ENCODE results near the gene MEGF8.

Gene MEGF8

DNA sequence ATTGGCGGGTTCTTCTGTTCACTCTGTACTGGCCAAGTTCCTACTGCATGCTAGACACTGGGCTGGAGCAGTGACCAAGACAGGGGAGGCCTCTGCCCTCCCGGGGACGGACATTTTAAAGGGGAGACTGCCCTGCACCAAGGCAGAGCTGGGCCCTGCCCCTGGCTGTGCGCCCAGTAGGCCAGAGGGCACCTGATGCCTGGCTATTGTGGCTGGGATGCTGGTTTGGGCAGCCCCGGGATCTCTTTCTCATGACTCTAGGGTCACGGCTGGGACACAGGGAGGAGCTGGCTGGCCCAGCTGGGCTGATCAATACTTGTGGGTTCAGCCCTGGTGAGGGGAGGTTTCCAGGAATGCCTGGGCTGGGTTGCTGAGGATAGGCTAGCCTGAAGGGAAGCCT lies 84.0 kb downstream of the MEGF8 start:
- DNase-seq (ENCODE audit: low read depth in 1 of 2, low spot score in 1 of 2) = no peak

DNA sequence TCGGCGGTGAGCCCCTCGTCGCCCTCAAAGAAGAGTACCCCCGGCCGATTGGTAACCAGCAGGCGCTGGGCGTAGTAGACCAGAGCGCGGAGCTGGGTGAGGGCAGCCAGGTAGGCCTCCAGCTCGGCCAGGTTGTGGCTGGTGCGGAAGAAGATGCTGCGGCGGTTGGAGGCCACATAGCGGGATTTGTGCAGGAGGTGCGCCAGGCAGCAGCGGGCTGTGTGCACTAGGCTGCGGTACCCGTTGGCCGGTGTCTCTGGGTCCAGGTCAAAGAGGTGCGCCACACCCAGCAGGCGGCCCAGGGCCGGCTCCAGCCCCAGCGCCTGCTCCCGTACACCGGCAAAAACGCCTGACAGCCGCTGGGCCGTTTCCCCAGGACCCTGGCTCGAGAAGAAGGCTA lies 84.9 kb downstream of the MEGF8 start:
- DNase-seq (ENCODE audit: low read depth in 1 of 2, low spot score in 1 of 2) = no peak

DNA sequence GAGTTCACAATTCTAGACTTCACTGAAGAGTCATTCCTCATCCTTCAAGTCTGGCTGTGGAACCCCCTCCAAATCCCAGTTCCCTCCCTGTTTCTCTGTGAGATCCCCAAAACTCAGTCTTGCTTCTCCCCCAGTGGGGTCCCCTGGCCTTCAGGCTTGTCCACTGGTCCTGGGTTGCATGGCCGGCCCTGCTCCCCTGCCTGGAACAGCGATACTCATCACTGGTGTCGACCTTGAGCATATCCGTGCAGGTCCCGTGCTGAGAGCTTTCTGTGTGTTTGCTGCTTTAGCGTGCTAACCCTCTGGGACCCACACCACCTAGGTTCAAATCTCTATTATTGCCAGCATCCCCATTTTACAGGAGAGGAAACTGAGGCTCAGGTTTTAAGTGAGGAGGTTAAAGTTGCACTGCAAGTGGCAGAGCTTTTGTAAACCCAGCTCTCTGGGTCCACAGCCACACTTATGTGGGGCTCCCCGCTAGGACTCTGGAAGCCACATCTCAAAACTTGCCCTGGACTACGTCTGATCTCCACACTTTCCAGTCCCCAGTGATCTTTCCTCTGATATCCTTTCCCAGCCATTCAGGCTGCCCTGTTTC lies 86.2 kb downstream of the MEGF8 start:
- no peak for DNase-seq (ENCODE audit: low read depth in 1 of 2, low spot score in 1 of 2)

DNA sequence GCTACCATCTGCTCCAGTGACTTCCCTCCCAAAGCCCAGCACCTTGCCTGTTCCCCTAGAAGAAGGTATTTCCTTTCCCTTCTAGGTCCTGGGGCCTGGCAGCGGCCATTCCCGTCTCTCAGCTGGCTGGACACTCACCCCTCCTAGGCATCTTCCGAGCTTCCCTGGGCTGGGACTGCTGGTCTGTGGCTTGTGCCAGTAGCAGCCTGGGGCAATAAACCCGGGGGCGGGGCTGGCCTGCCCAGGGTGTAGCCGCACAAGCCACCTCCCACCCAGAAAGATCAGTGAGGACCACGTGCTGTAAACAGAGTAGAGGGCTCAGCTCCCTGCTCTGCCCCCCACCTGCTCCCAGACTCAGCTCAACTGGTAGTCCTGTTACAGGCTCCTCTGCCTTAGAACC lies 86.8 kb downstream of the MEGF8 start:
- DNase-seq (ENCODE audit: low read depth in 1 of 2, low spot score in 1 of 2) = no peak

DNA sequence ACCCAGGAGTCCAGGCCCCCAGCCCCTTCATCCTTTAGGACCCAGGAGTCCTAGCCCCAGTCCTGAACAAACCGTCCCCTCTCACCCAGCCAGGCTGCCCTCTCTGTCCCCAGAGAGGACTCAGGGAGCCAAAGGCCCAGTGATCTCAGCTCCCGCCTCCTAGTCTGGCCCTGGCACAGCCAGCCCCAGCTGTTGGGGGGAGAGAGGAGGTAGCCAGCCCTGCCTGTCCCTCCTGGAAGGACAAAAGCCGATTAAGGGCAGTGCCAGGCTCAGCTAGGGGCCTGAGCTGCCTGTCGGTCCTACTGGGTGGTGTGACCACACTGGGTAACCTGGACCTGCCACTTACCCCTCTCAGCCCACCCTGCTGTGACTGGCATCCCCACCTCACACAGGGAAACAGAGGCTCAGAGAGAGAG lies 87.2 kb downstream of the MEGF8 start:
- DNase-seq (ENCODE audit: low read depth in 1 of 2, low spot score in 1 of 2) = no peak

DNA sequence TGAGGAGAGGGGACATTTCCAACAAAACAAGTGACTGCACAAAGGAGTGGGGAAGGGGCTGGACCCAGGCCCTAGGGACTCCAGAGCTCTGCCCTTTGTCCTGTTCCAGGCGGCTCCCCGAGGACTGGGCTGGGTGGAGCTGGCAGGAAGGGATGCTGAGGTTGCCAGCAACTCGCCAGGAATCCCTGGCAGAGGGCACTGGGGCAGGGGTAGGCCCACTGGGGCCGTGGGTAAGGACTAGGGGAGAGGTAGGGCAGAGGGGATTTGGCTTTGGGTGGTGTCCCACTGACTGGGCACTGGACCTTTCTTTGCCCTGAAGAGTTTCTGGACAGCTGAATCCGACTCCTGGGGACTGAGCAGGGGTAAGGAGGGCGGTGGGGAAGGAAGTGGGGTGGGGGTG lies 93.9 kb downstream of the MEGF8 start:
- no peak for DNase-seq (ENCODE audit: low read depth in 1 of 2, low spot score in 1 of 2)

DNA sequence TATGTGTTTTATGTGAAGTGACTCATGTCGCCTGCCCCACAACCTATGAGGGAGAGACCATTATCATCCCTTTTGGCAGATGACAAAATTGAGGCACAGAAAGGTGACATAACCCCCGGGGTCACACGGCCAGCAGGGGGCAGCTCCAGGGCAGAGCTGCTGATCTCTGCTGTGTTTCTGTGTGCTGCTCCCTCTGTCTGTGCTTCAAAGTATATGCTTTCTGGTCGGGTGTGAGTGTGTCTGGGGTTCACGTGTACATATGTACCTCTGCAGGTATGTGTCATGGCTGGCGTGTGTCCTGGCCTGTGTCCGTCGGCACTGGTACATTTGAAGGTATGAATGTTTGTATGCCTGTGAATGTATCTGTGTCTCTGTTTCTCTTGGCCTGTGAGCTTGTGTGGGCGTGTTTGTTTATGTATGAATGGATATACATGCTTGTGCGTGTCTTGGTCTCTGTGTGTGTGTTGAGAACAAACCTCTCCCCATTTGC lies 94.7 kb downstream of the MEGF8 start:
- peak; percentile 51 to 62 for DNase-seq (ENCODE audit: low read depth in 1 of 2, low spot score in 1 of 2)

DNA sequence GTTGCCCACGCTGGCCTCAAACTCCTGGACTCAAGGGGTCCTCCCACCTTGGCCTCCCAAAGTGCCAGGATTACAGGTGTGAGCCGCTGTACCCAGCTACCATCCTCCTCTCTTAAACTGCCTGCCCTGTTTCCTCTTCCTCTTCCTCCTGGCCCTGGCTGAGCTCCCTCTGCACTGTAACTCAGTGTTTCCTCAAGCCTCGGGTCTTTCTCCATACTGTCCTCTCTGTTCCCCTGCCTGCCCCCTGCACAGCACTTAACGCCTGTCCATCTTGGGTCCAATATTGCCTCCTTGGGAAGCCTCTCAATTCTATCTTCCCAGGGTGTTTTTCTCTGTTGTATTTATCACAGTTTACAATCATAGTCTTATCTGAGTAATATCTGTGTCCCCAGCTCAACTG lies 95.7 kb downstream of the MEGF8 start:
- DNase-seq (ENCODE audit: low read depth in 1 of 2, low spot score in 1 of 2) = no peak

DNA sequence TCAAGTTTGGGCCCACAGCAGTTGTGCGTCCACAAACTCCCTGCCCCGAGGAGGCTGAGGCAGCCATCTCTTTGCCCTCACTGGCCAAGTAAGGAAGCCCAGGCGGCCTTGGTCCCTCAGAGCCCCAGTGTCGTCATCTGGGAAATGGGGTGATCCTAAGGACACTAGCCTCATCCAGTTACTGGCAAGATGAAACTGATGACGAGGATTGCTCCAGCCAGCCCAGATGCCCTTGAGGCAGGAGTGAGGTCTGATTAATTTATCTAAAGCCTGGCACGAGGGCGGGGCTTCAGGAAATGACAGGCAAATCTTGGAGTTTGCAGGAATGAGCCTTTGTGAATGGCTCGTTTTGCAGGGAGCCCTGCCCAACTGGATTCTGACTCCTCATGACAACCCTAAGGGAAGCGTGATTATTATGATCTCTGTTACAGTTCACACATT lies 96.2 kb downstream of the MEGF8 start:
- DNase-seq (ENCODE audit: low read depth in 1 of 2, low spot score in 1 of 2) = no peak

DNA sequence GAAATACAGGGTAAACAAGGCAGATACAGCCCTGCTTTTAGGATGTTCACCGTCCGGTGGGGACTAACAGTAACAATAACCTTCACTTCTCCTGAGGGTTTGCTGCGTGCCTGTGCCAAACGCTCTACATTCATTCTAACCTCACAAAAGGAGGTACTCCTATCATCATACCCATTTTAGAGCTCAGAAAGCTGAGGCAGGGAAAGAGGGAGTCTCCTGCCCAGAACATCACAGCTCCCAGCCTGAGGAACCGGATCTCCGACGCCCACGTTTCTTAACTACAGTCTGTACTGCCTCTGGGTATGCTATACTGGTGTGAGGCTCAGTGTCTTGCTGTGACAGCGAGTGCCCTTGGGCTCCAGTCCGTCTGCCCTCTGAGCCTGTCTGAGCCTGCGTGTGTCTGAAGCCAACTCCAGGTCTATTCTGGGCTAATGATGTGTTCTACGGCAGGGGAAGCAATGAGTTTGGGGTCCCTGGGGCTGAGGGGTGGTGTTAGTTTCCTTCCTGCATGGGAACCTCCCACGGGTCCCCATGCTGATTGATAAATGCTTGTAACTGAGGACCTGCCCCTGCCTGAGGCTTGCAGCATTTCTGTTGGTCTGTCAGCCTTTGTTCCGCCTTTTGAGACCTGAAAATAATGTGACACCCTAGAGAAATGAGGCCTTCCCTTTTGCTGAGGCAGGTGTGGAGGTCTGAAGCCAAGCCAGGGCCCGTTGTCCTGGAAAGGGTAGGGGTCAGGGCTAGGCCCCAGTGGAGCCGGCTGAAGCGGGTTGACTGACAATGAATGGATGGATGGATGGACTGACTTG lies 96.9 kb downstream of the MEGF8 start:
- no peak for DNase-seq (ENCODE audit: low read depth in 1 of 2, low spot score in 1 of 2)

DNA sequence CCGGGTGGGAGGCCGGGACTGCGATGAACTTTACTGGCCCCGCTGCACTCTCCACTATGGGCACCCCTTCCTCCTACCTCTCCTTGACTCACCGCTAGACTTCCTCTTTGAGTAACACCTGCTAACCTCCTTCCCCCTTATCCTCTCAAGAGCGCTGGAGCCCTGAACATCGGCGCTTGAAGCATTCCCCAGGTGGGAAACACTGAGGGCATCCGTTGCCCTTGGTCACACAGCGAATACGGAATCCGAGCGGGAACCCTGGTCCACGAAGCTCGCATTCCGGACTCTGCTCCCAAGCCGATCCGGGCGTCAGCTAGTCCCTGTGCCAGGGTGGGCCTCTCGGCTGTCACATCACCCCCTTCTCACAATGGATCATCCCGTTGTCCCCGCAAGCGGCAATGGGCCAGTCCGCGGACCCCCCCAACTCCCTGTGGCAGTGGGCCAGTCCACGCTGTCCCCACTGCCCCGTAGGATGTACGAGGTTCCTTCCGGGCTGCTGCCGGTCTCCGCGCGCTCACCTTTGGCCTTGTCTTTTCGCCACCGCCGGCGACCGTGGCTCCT lies 97.5 kb downstream of the MEGF8 start:
- peak in 1 of 2 donors; percentile 20 for DNase-seq (ENCODE audit: low read depth in 1 of 2, low spot score in 1 of 2)

DNA sequence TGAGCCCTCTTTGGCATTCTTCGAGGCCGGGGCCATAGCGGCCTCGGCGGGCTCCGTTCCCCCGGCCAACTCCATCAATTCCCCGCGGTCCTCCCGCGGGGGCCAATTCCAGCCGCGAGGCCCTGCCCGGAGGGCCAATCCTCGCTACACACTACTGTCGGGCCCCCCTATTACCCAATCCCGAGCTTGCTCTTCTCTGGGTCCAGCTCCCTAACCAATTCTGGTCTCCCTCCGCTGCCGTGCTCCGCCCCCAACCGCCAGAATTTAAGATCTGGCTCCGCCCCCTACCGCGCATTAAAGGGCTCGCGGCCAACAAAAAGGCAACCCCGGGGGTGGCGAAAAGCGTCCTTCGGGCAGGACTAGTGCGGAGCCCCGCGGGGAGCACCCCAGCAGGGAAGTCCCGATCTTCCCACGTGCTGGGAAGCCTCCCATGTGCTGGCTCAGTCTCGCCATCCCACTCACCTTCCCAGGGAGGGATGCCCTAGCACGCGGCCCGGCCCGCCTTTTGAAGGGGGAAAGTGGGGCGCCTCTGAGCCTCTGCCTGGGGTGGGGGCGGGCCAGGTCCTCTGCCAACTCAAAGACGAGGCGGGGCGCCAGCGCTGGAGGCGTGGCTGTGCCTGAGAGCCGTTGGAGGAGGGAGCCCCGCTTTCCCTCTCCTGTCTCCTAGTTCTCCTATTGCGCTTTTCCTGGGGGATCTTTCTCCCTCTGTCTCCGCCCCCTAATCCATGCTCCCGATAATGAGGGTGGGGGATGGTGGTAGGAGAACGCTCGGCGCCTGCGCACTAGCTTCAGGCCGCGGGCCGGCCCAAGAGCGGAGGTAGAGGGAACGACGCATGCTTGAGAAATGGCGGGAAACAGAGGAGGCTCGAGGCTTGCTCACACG lies 98.3 kb downstream of the MEGF8 start:
- DNase-seq (ENCODE audit: low read depth in 1 of 2, low spot score in 1 of 2) = peak; percentile 87 to 91

DNA sequence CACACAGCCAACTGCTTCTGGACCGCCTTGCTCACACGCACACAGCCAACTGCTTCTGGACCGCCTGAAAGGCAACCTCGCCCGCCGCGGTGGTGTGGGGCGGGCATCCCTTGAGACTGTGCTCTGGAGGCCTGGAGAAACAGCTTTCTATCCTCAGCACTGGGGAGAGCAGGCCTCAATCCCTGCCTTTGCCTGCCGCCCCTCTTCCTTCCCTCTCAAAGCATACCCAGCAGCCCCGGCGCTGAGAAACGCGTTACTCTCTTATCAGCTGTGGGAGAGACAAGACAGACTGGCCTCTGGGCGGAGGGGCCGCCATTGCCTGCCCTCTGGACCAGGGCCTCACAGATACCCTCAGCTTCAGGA lies 98.9 kb downstream of the MEGF8 start:
- DNase-seq (ENCODE audit: low read depth in 1 of 2, low spot score in 1 of 2) = no peak

DNA sequence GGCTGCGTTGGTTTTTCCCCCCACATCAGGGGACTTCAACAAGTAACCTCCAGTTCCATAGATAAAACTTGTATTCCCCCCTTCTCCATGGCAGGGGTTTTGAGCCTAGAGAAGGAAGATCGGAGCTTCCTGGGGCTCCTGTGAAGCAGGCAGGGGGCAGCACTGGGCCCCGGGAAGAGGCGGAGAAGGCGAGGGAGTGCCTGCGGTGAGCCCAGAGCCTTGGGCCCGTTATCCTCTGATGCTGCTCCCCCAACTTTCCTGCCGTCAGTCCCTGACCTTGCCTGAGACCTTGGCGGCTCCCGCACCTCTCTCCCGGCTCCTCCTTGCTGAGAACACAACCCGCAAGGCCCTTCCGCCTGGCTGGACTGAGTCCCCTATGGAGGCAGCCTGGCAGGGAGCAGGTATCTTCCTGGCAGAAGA lies 99.3 kb downstream of the MEGF8 start:
- no peak for DNase-seq (ENCODE audit: low read depth in 1 of 2, low spot score in 1 of 2)

DNA sequence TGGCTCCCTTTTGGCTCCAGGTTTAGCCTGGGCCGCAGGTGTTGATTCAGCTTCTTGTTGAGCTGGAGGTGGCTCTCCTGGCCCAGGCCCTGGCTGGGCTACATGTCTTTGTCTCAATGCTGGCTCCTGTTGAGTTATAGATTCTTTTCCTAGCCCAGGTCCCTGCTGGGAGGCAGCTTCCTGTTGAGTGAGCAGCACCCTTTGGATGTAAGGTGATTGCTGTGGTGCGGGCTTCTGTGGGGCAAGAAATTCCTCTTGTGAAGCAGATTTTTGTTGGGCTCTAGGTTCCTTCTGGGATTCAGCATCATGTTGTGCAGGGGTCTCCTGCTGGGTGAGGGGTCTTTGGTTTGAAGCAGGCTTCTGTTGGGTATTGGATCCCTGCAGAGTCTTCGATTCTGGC lies 101.2 kb downstream of the MEGF8 start:
- no peak for DNase-seq (ENCODE audit: low read depth in 1 of 2, low spot score in 1 of 2)

DNA sequence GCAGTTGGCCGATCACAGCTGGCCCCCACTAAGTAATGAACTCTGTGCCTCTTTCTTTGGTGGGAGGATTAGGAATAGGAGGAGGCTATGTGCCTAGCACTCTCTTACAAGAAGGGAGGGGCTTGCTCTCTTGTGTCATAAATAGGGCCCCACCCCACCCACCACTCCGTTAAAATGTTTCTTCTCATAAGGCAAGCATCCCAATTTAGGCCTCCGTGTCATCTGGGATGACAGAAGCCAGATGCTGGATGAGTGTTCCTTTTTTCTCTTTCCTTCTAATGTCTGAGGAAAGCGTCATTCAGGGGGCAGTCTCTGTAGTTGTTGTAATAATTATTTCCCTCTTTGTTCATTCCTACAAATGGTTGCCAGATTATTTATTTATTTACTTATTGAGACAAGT lies 101.9 kb downstream of the MEGF8 start, which contains the start of gene LIPE:
LIPE (minus strand) TSS at position 76 of the 400 bp plus-strand sequence. CDS start 239 bp downstream, outside the sequence.
- DNase-seq (ENCODE audit: low read depth in 1 of 2, low spot score in 1 of 2) = no peak
